Activated CD4-positive, alpha-beta T cell treated with anti-CD3 and anti-CD28 coated beads for 36 hours (primary cell): ENCODE measurements around the gene CFAP20. TPM values are rescaled to one million over a fixed set of nuclear protein-coding genes. Genes with fewer than 3 reads are reported as not detected.

ENCODE experiments used
- total RNA-seq, 2 experiments: library from RNA; stranded (reverse); gene quantifications; one replicate each; pipeline ENCODE4 v1.2.3, GENCODE V29; 2021

The CFAP20 gene
- total RNA-seq, 2 experiments from 2014 or later: 45.9 to 48.7 TPM

Other genes starting within 250 kb of the CFAP20 start
- gene CNGB1, start 158.3 kb downstream of the CFAP20 start, total RNA-seq: not detected
- gene ZNF319, start 128.7 kb downstream of the CFAP20 start, total RNA-seq: 1 to 10 TPM; 5.3 to 6.6 TPM
- 10 to 100 TPM; 37.3 to 38.5 TPM for gene USB1, start 128.0 kb downstream of the CFAP20 start, total RNA-seq
- gene MMP15, start 103.6 kb downstream of the CFAP20 start, total RNA-seq: under 1 TPM; 0.19 to 0.43 TPM
- 10 to 100 TPM; 85.9 to 92.2 TPM for gene CSNK2A2, start 68.7 kb upstream of the CFAP20 start, total RNA-seq
- gene PRSS54, start 165.6 kb upstream of the CFAP20 start, total RNA-seq: not detected